GM23248 (cell line): ENCODE data around the gene WDR13. TPM values are rescaled to one million over a fixed set of nuclear protein-coding genes. Genes with fewer than 3 reads are reported as not detected.
A peak's percentile ranks its signal among the peaks of the same experiment; 100 is the strongest.
"Not testable (repeated sequence)": the region's sequence is repeated elsewhere in the genome, so short reads cannot be mapped to it uniquely, and the experiment has no call there.

ENCODE experiments used
- DNase-seq: peaks from one replicate; pipeline ENCODE4 v3.0.0-alpha.2; 2015
- H2AFZ ChIP-seq: fragments of 200-600 bp; sonication (generic); 2 replicates; pipeline ENCODE4 v1.6.1; 2016; ENCODE audit warnings: antibody characterized with exemption
- H3F3A ChIP-seq: fragments of 200-600 bp; sonication (generic); 2 replicates; pipeline ENCODE4 v1.6.1; 2016; ENCODE audit warnings: mild to moderate bottlenecking, antibody characterized with exemption, mixed run types; ENCODE audit not compliant: insufficient read depth
- H3K27ac ChIP-seq: fragments of 200-600 bp; sonication (generic); 2 replicates; pipeline ENCODE4 v1.5.1; 2016; ENCODE audit warnings: mild to moderate bottlenecking
- H3K27me3 ChIP-seq: fragments of 200-600 bp; sonication (generic); replicated peaks from 2 replicates; pipeline ENCODE4 v1.6.1; 2016; ENCODE audit warnings: mild to moderate bottlenecking; ENCODE audit not compliant: insufficient read depth
- H3K36me3 ChIP-seq: fragments of 200-600 bp; sonication (generic); 2 replicates; pipeline ENCODE4 v1.6.1; 2016; ENCODE audit warnings: low read depth, mild to moderate bottlenecking
- H3K4me1 ChIP-seq: fragments of 200-600 bp; sonication (generic); 2 replicates; pipeline ENCODE4 v1.6.1; 2016; ENCODE audit warnings: mild to moderate bottlenecking; ENCODE audit not compliant: insufficient read depth
- H3K4me2 ChIP-seq: fragments of 200-600 bp; sonication (generic); one replicate; pipeline ENCODE4 v1.6.1; 2016; ENCODE audit warnings: mild to moderate bottlenecking; ENCODE audit not compliant: unreplicated experiment
- H3K4me3 ChIP-seq: fragments of 200-600 bp; sonication (generic); 2 replicates; pipeline ENCODE4 v1.5.1; 2016; ENCODE audit warnings: mild to moderate bottlenecking
- H3K79me2 ChIP-seq: fragments of 200-600 bp; sonication (generic); 2 replicates; pipeline ENCODE4 v1.6.1; 2016; ENCODE audit warnings: mild to moderate bottlenecking; ENCODE audit not compliant: insufficient read depth
- H3K9ac ChIP-seq: fragments of 200-600 bp; sonication (generic); 2 replicates; pipeline ENCODE4 v1.6.1; 2016; ENCODE audit warnings: mild to moderate bottlenecking
- H3K9me2 ChIP-seq: fragments of 200-600 bp; sonication (generic); 2 replicates; pipeline ENCODE4 v1.6.1; 2016; ENCODE audit warnings: mixed run types, mild to moderate bottlenecking, moderate library complexity; ENCODE audit not compliant: insufficient read depth
- H3K9me3 ChIP-seq: fragments of 200-600 bp; sonication (generic); one replicate; pipeline ENCODE4 v1.6.1; 2017; ENCODE audit warnings: low read depth
- H4K20me1 ChIP-seq: fragments of 200-600 bp; sonication (generic); 2 replicates; pipeline ENCODE4 v1.6.0; 2016; ENCODE audit not compliant: insufficient read depth
- EZH2 ChIP-seq: fragments of 200-600 bp; sonication (generic); IDR thresholded peaks from 2 replicates; pipeline ENCODE4 v1.6.1; 2018; ENCODE audit warnings: antibody characterized with exemption, mild to moderate bottlenecking; ENCODE audit not compliant: insufficient read depth, poor library complexity, severe bottlenecking
- EZH2phosphoT487 ChIP-seq: fragments of 200-600 bp; sonication (generic); IDR thresholded peaks from 2 replicates; pipeline ENCODE4 v1.6.1; 2018; ENCODE audit warnings: antibody characterized with exemption, moderate library complexity, mild to moderate bottlenecking, low read depth; ENCODE audit not compliant: insufficient read depth
- WGBS, 2 experiments: methylation state at CpG; one replicate each; pipeline ENCODE4 v1.1.6; 2015 to 2017; ENCODE audit warnings: low lambda C conversion rate in 2 of 2, low coverage in 1 of 2; ENCODE audit errors: missing lambda C conversion rate in 2 of 2; 5-methylcytosine and 5-hydroxymethylcytosine counted together
- in situ Hi-C: fragments of 300-500 bp; cut with MboI; formaldehyde crosslinking; loops from 2 replicates; pipeline ENCODE4 v1.15.0; 2020
- polyA plus RNA-seq: library from polyadenylated mRNA; unstranded; fragments of >200 nt; fragmentation: Nextera tagmentation; extraction: Ambion mirVana; gene quantifications from 2 replicates; pipeline ENCODE4 v1.2.1, GENCODE V29; 2016
- total RNA-seq: library from RNA; depleted of rRNA; stranded (reverse); fragments of >200 nt; shearing (Covaris generic); gene quantifications from 2 replicates; pipeline ENCODE4 v1.2.3, GENCODE V29; 2014

The WDR13 gene
- total and polyA plus RNA-seq, 2 experiments from 2014 or later = 89.7 to 120 TPM

DNA sequence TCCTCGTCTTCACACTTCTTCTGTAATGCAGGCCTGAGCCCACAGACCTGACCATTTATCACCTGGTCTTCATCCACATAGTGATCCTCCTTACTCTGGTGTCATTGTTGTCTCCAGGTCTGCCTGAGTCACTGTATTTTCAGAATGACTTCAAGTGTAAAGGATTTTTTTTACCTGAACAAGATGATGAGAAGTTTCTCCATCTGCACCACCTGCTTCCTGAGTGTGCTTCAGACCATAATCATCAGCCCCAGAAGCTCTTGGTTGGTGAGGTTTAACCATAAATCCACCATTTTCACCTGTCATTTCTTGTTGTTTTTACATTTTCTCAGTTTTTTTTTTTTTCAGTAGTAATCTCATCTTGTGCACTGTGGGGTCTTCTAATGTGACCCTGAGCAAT, 39.0 kb downstream of the WDR13 start:
- TF ChIP-seq EZH2phosphoT487 (no peak), EZH2 (no peak)
- in situ Hi-C loops = no loop called here
- Histone ChIP-seq H3F3A (no peaks in the 10 kb centered on the region), H3K27ac (no peak overlapping the region), H3K4me2 (no peak overlapping the region), H3K27me3 (no peaks in the 10 kb centered on the region), H3K9ac (no peak overlapping the region), H3K4me3 (no peak overlapping the region), H3K79me2 (no peaks in the 10 kb centered on the region), H3K9me2 (no peaks in the 10 kb centered on the region), H3K36me3 (no peaks in the 10 kb centered on the region), H4K20me1 (no peaks in the 10 kb centered on the region), H2AFZ (no peak overlapping the region), H3K9me3 (no peaks in the 10 kb centered on the region), H3K4me1 (no peaks in the 10 kb centered on the region)
- no peak for DNase-seq
- 73 to 90% methylated on average over 1 of the region's 1 CpG for WGBS, 2 experiments

DNA sequence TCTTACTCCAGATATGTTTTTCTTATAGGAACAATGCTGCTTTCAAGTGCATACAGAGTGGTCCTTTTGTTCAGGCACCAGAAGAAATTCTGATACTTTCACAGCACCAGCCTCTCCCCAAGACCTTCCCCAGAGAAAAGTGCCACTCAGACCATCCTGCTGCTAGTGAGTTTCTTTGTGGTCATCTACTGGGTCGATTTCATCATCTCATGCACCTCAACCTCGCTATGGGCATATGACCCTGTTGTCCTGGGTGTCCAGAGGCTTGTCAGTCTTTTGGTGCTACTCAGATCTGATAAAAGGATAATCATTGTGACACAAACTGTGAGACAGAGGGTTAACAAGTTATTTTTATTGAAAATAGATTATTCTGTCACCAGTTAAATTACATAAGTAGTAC, 39.5 kb downstream of the WDR13 start:
- Histone ChIP-seq H3K9me2 (no peaks in the 10 kb centered on the region), H3K9me3 (no peaks in the 10 kb centered on the region), H3K4me1 (no peaks in the 10 kb centered on the region), H3K4me3 (no peak overlapping the region), H2AFZ (no peak overlapping the region), H3K27me3 (no peaks in the 10 kb centered on the region), H3K36me3 (no peaks in the 10 kb centered on the region), H4K20me1 (no peaks in the 10 kb centered on the region), H3K79me2 (no peaks in the 10 kb centered on the region), H3K27ac (no peak overlapping the region), H3F3A (no peaks in the 10 kb centered on the region), H3K4me2 (no peak overlapping the region), H3K9ac (no peak overlapping the region)
- TF ChIP-seq EZH2 (no peak), EZH2phosphoT487 (no peak)
- in situ Hi-C loops = no loop called here
- no peak for DNase-seq
- WGBS, 2 experiments = 42 to 43% methylated on average over 2 of the region's 2 CpGs

DNA sequence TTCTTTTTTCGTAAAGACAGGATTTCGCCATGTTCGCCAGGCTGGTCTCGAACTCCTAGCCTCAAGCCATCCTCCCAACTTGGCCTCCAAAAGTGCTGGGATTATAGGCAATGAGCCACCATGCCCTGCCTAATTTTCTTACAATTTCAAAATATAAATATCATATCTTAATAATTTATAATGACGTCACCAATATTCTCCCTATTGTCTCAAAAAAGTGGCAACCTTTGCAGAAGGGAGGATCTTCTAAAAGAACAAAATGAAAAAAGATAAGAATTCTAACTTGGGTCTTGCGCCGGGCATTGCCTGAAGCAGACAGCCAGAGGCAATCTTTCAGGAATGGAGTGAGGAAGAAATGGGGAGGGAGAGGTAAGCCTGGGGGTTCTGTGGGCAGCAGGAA, 48.4 kb downstream of the WDR13 start:
- H3K79me2 ChIP-seq = no peaks in the 10 kb centered on the region
- H3F3A ChIP-seq = no peaks in the 10 kb centered on the region
- H3K9me3 ChIP-seq = no peaks in the 10 kb centered on the region
- no peak overlapping the region for H3K9ac ChIP-seq
- no peaks in the 10 kb centered on the region for H3K4me1 ChIP-seq
- no peaks in the 10 kb centered on the region for H3K9me2 ChIP-seq
- H3K36me3 ChIP-seq = no peaks in the 10 kb centered on the region
- H3K4me2 ChIP-seq = no peak overlapping the region
- TF ChIP-seq EZH2 = no peak
- no peak for TF ChIP-seq EZH2phosphoT487
- 72 to 78% methylated on average over 7 of the region's 7 CpGs for WGBS, 2 experiments
- H3K27me3 ChIP-seq = no peaks in the 10 kb centered on the region
- in situ Hi-C loops = no loop called here
- H4K20me1 ChIP-seq = no peaks in the 10 kb centered on the region
- no peak overlapping the region for H3K27ac ChIP-seq
- H2AFZ ChIP-seq = no peak overlapping the region
- H3K4me3 ChIP-seq = no peak overlapping the region
- no peak for DNase-seq

DNA sequence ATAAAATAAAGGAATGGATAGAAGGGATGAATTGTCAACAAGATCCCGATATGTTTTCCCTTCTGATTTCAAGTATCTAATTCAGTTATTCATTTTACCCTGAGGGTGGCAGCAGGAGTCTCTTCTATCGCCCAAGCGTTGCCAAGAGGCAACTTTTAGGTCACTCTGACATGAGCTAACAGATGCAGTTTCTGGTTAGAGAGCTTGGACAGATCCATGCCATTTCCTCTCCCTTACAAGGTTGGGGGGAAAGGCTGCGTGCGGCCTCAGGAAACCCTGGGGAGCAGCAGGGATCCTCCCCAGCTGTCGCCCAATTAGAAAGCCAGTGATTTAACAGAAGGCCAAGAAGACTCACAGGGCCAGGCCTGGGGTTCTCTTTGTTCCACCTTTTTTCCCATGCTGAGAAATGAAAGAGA, 51.1 kb downstream of the WDR13 start:
- H3K27ac ChIP-seq = no peak overlapping the region
- in situ Hi-C loops = no loop called here

DNA sequence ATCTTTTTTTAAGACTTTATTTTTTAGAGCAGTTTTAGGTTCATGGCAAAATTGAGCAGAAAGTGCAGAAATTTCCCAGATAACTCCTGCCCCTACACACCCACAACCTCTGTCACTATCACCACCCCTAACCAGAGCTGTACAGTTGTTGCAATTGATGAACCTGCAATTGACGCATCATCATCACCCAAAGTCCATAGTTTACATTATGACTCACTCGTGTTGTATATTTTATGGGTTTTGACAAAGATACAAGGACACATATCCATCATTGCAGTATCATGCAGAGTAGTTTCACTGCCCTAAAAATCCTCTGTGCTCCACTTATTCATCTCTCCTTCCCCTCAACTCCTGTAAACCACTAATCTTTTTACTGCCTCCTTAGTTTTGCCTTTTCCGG, 51.8 kb downstream of the WDR13 start:
- Histone ChIP-seq H3K27ac (no peak overlapping the region), H3K79me2 (no peaks in the 10 kb centered on the region), H3K9me2 (no peaks in the 10 kb centered on the region), H4K20me1 (no peaks in the 10 kb centered on the region), H3K9me3 (no peaks in the 10 kb centered on the region), H3K4me3 (no peak overlapping the region), H3K4me1 (no peaks in the 10 kb centered on the region), H3F3A (no peaks in the 10 kb centered on the region), H3K9ac (no peak overlapping the region), H3K36me3 (no peaks in the 10 kb centered on the region), H3K27me3 (no peaks in the 10 kb centered on the region), H2AFZ (no peak overlapping the region), H3K4me2 (no peak overlapping the region)
- TF ChIP-seq EZH2 (no peak), EZH2phosphoT487 (no peak)
- in situ Hi-C loops = no loop called here
- WGBS, 2 experiments = 25 to 35% methylated on average over 3 of the region's 3 CpGs
- DNase-seq = no peak

More for the DNA sequence above, 51.1 kb downstream of the WDR13 start:
- Histone ChIP-seq H4K20me1 (no peaks in the 10 kb centered on the region), H3K9me2 (no peaks in the 10 kb centered on the region), H3K36me3 (no peaks in the 10 kb centered on the region), H3K9ac (no peak overlapping the region), H3K79me2 (no peaks in the 10 kb centered on the region), H3K9me3 (no peaks in the 10 kb centered on the region), H3K4me3 (no peak overlapping the region), H3K27me3 (no peaks in the 10 kb centered on the region), H2AFZ (no peak overlapping the region), H3K4me2 (no peak overlapping the region), H3K4me1 (no peaks in the 10 kb centered on the region), H3F3A (no peaks in the 10 kb centered on the region)
- WGBS, 2 experiments = 0 to 3% methylated on average over 6 of the region's 6 CpGs
- peak; percentile 72 for DNase-seq
- TF ChIP-seq EZH2 = no peak
- TF ChIP-seq EZH2phosphoT487 = no peak

DNA sequence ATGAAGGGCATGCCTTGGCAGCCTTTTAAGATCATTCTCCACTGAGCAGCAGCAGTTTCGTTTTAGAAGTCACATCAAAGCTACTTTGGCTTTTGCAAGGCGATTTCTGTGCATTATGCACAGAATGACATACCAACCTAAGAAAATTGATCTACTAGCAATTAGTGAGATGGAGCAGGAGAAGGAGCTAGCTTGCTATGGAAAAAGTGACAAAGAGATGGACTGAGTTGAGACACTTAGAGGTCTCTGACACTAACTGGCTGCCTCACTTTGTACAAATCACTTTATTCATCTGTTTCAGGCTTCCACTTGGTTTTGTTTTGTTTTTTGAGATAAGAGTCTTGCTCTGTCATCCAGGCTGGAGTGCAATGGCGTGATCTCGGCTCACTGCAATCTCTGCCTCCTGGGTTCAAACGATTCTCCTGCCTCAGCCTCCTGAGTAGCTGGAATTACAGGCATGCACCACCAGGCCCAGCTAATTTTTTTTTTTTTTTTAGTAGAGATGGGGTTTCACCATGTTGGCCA, 54.8 kb downstream of the WDR13 start:
- not testable (repeated sequence) for H3K36me3 ChIP-seq, H3K79me2 ChIP-seq, H3K27ac ChIP-seq, H3K4me2 ChIP-seq, DNase-seq, H3K9ac ChIP-seq, H3K4me3 ChIP-seq, H3F3A ChIP-seq, H3K9me2 ChIP-seq, H3K9me3 ChIP-seq, H4K20me1 ChIP-seq, H3K4me1 ChIP-seq, H3K27me3 ChIP-seq, H2AFZ ChIP-seq
- in situ Hi-C loops = loop anchor here (25.0 kb wide), 1 partner anchor 260 kb away; the partner anchor contains the start of genes PIM2 and SLC35A2
- WGBS, 2 experiments = 88 to 89% methylated on average over 5 of the region's 5 CpGs

DNA sequence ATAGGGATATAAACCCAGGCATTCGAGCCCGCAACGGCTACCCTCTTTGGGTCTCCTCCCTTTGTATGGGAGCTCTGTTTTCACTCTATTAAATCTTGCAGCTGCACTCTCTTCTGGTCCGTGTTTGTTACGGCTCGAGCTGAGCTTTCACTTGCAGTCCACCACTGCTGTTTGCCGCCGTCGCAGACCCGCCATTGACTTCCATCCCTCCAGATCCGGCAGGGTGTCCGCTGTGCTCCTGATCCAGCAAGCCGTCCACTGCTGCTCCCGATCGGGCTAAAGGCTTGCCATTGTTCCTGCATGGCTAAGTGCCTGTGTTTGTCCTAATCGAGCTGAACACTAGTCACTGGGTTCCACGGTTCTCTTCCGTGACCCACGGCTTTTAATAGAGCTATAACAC, 57.5 kb downstream of the WDR13 start:
- WGBS, 2 experiments = 42 to 55% methylated on average over 14 to 19 of the region's 19 CpGs
- in situ Hi-C loops = loop anchor here (25.0 kb wide), 1 partner anchor 258 kb away; the partner anchor contains the start of genes PIM2 and SLC35A2

More for the DNA sequence above, 57.5 kb downstream of the WDR13 start:
- not testable (repeated sequence) for H3K9me3 ChIP-seq, H4K20me1 ChIP-seq, H3K4me2 ChIP-seq, H3F3A ChIP-seq, H3K36me3 ChIP-seq, H3K9ac ChIP-seq, H3K27ac ChIP-seq, H3K4me1 ChIP-seq, H3K9me2 ChIP-seq, H3K4me3 ChIP-seq, DNase-seq, H3K27me3 ChIP-seq, H2AFZ ChIP-seq, H3K79me2 ChIP-seq
